Right lobe of liver (tissue), 4 donors: ENCODE results near the gene KIF19.

Source experiments
- CTCF ChIP-seq, 4 donors: fragments of 200-600 bp in 3 of 4; fragments of 450-650 bp in 1 of 4; IDR thresholded peaks; one replicate each; pipeline versions ENCODE4 v1.5.1 to v1.8.0; 2016 to 2022; ENCODE audit warnings: antibody characterized with exemption in 4 of 4, mild to moderate bottlenecking in 2 of 4
- POLR2A ChIP-seq: fragments of 450-650 bp; IDR thresholded peaks from one replicate; pipeline ENCODE4 v1.6.1; 2017; ENCODE audit warnings: antibody characterized with exemption, mild to moderate bottlenecking
- donor health status: DM: no; HTN: no; CAD: no.
- donor health status: DM: no; HTN: no; CAD: no.
- donor health status: DM: no; HTN: yes; CAD: no.

GRCh38 chr17:74304184-74304583, 21.8 kb upstream of the KIF19 start:
- TF ChIP-seq CTCF (IDR thresholded peaks at IDR 0.05) (no peak), POLR2A (no peak)
